Fibroblast of lung (primary cell): ENCODE data around the gene USP37. TPM values are rescaled to one million over a fixed set of nuclear protein-coding genes. Genes with fewer than 3 reads are reported as not detected.

ENCODE experiments used
- DNase-seq, 2 donors: peaks; one replicate each; pipeline versions ENCODE4 v3.0.0 to v3.0.0-alpha.2; 2010; ENCODE audit warnings: low read depth in 2 of 2
- H2AFZ ChIP-seq: 2 replicates; pipeline ENCODE4 v1.5.1; 2012; ENCODE audit warnings: low read length, control low read depth, inconsistent platforms
- H3K27ac ChIP-seq: 2 replicates; pipeline ENCODE4 v1.5.1; 2011; ENCODE audit warnings: low read length, control low read depth; ENCODE audit not compliant: insufficient read depth
- H3K27me3 ChIP-seq: 2 replicates; pipeline ENCODE4 v1.5.1; 2011; ENCODE audit warnings: mild to moderate bottlenecking, low read length; ENCODE audit not compliant: control insufficient read depth, insufficient read depth
- H3K36me3 ChIP-seq: 2 replicates; pipeline ENCODE4 v1.5.1; 2011; ENCODE audit warnings: low read length; ENCODE audit not compliant: control insufficient read depth, insufficient read depth
- H3K4me1 ChIP-seq: 2 replicates; pipeline ENCODE4 v1.5.1; 2011; ENCODE audit warnings: low read length; ENCODE audit not compliant: control insufficient read depth, insufficient read depth; ENCODE audit errors: extremely low read depth
- H3K4me2 ChIP-seq: 2 replicates; pipeline ENCODE4 v1.5.1; 2011; ENCODE audit warnings: low read length, control low read depth; ENCODE audit not compliant: insufficient read depth; ENCODE audit errors: extremely low read depth
- H3K4me3 ChIP-seq, 4 experiments: fragments of 200-600 bp in 1 of 4; sonication (generic) in 1 of 4; replicated peaks in 1 of 4; 2 replicates each; pipeline ENCODE4 v1.5.1; 2011 to 2016; ENCODE audit warnings: low read length in 4 of 4, low read depth in 3 of 4, mild to moderate bottlenecking in 3 of 4, control low read depth in 2 of 4, inconsistent platforms in 1 of 4, mixed read lengths in 1 of 4; ENCODE audit not compliant: insufficient read depth in 1 of 4; ENCODE audit errors: control extremely low read depth in 1 of 4
- H3K79me2 ChIP-seq: 2 replicates; pipeline ENCODE4 v1.5.1; 2012; ENCODE audit warnings: mild to moderate bottlenecking, low read length, inconsistent platforms; ENCODE audit not compliant: control insufficient read depth, insufficient read depth
- H3K9ac ChIP-seq: 2 replicates; pipeline ENCODE4 v1.5.1; 2011; ENCODE audit warnings: mild to moderate bottlenecking, low read length, control low read depth; ENCODE audit not compliant: insufficient read depth
- H3K9me3 ChIP-seq: 2 replicates; pipeline ENCODE4 v1.5.1; 2012; ENCODE audit warnings: low read depth, low read length; ENCODE audit not compliant: control insufficient read depth, insufficient read depth
- H4K20me1 ChIP-seq: 2 replicates; pipeline ENCODE4 v1.5.1; 2011; ENCODE audit warnings: low read length; ENCODE audit not compliant: control insufficient read depth, insufficient read depth; ENCODE audit errors: extremely low read depth
- CTCF ChIP-seq, 2 donors: IDR thresholded peaks in 1 of 2; conservative IDR thresholded peaks in 1 of 2; 1 replicate in 1 of 2; 2 replicates in 1 of 2; pipeline ENCODE4 v1.5.1; 2011 to 2012; ENCODE audit warnings: low read length in 2 of 2, control low read depth in 1 of 2, inconsistent platforms in 1 of 2, low read depth in 1 of 2, mild to moderate bottlenecking in 1 of 2
- EZH2 ChIP-seq: IDR thresholded peaks from 2 replicates; pipeline ENCODE4 v1.5.1; 2012; ENCODE audit warnings: low read length, control low read depth, mild to moderate bottlenecking; ENCODE audit errors: missing control alignments
- polyA plus RNA-seq, 2 donors: library from polyadenylated mRNA; depleted of rRNA in 1 of 2; stranded (reverse) in 1 of 2; unstranded in 1 of 2; fragments of >200 nt; gene quantifications; 2 replicates each; pipeline ENCODE4 v1.2.1, GENCODE V29; 2011 to 2012; ENCODE audit warnings: missing spikeins in 1 of 2
- total RNA-seq: library from RNA; depleted of rRNA; stranded (reverse); fragments of >200 nt; gene quantifications from 2 replicates; pipeline ENCODE4 v1.2.1, GENCODE V29; 2014

Gene USP37
- total and polyA plus RNA-seq, 2 donors (not counting 1 experiment from before 2014, with no cell fraction given), result 4.6 to 8.3 TPM

GRCh38 chr2:218485986-218486667 lies 82.0 kb downstream of the USP37 start:
- H3K9me3 ChIP-seq, result no peaks in the 10 kb centered on the region
- no peaks in the 10 kb centered on the region for H4K20me1 ChIP-seq
- peaks cover under 1% of the 10 kb centered on the region for H3K36me3 ChIP-seq
- TF ChIP-seq CTCF (conservative IDR thresholded peaks at IDR 0.05 in 1 of 2, IDR thresholded peaks at IDR 0.05 in 1 of 2; ENCODE audit: low read depth in 1 of 2, low read length in 2 of 2) (no peak), EZH2 (no peak)
- no peak overlapping the region for H3K4me3 ChIP-seq
- no peak overlapping the region for H3K9ac ChIP-seq
- no peak overlapping the region for H3K4me2 ChIP-seq
- H3K79me2 ChIP-seq, result no peaks in the 10 kb centered on the region
- DNase-seq, result no peak
- no peak overlapping the region for H3K27ac ChIP-seq
- no peak overlapping the region for H2AFZ ChIP-seq
- no peaks in the 10 kb centered on the region for H3K27me3 ChIP-seq
- no peaks in the 10 kb centered on the region for H3K4me1 ChIP-seq

DNA sequence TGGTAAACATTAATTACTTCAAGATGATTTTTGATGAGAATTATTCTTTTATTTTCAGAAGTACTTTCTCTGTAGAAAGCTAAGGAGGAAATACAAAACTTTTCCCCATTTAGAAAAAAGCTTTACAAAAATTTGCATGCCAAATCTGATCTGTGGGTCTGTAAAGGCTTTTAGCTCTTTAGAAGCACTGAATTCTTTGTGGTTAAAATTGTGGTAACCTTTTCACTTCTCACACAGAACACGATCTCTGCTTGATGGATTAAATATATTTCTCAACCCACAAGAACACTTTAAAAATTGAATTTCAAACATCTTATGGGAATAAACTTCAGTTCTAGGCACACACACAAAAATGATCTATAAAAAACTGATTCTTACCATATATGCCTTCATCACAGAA lies 85.5 kb downstream of the USP37 start:
- no peaks in the 10 kb centered on the region for H3K27me3 ChIP-seq
- TF ChIP-seq EZH2, result no peak
- TF ChIP-seq CTCF (conservative IDR thresholded peaks at IDR 0.05 in 1 of 2, IDR thresholded peaks at IDR 0.05 in 1 of 2; ENCODE audit: low read depth in 1 of 2, low read length in 2 of 2), result no peak
- H3K27ac ChIP-seq, result no peak overlapping the region
- no peak overlapping the region for H3K4me2 ChIP-seq
- no peaks in the 10 kb centered on the region for H4K20me1 ChIP-seq
- no peak overlapping the region for H2AFZ ChIP-seq
- no peak overlapping the region for H3K4me3 ChIP-seq
- H3K9me3 ChIP-seq, result no peaks in the 10 kb centered on the region
- H3K36me3 ChIP-seq, result no peaks in the 10 kb centered on the region
- peak in 1 of 2 donors; percentile 50 for DNase-seq
- no peaks in the 10 kb centered on the region for H3K79me2 ChIP-seq
- no peaks in the 10 kb centered on the region for H3K4me1 ChIP-seq
- H3K9ac ChIP-seq, result no peak overlapping the region

DNA sequence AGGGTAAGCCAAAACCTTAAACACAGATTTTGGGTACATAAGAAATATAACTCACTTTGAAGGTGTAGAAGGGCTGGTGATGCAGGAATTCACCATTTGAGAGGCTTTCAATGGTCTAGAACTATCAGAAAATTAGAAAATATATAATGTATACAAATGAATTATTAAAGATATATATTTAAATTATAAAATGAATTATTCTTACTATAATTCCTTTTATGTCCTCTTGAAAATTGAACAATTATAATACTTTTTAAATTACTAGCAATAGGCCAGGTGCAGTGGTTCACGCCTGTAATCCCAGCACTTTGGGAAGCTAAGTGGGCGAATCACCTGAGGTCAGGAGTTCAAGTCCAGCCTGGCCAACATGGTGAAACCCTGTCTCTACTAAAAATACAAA lies 88.6 kb downstream of the USP37 start:
- H3K36me3 ChIP-seq, result no peaks in the 10 kb centered on the region
- no peak for TF ChIP-seq EZH2
- no peak for TF ChIP-seq CTCF (conservative IDR thresholded peaks at IDR 0.05 in 1 of 2, IDR thresholded peaks at IDR 0.05 in 1 of 2; ENCODE audit: low read depth in 1 of 2, low read length in 2 of 2)

More for the DNA sequence above, 88.6 kb downstream of the USP37 start:
- Histone ChIP-seq H3K79me2 (no peaks in the 10 kb centered on the region), H3K4me2 (no peak overlapping the region), H2AFZ (no peak overlapping the region), H3K9ac (no peak overlapping the region), H3K4me1 (no peaks in the 10 kb centered on the region), H3K9me3 (no peaks in the 10 kb centered on the region), H3K27ac (no peak overlapping the region), H3K4me3 (no peak overlapping the region), H3K27me3 (no peaks in the 10 kb centered on the region), H4K20me1 (no peaks in the 10 kb centered on the region)
- DNase-seq, result no peak
